Measurements from ENCODE around the gene SLC51A.
"Not testable (repeated sequence)": the region's sequence is repeated elsewhere in the genome, so short reads cannot be mapped to it uniquely, and the experiment has no call there.

The SLC51A gene

DNA sequence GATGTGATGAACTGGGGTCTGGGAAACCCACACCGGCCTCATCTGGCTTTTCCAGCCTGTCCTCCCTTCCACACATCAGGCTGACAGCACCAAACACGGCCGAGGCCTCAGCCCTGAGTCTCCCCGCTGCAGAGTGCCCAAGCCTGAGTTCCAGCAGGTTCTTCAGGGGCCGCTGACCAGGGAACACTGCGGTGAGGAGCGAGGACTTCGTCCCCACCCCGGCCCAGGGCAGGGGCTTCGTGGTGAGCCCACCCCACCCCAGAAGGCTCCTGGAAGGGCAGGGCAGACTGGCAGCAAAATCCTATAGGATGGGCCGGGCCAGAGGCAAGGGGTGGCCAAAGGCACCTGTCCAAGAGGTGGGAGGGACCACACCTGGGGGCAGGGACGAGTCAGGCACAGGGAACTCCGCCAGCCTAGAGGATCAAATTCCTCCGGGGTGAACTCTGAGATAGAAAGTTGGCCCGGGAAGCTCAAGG lies at the start of gene SLC51A:
Gene SLC51A, plus strand, starts transcription at position 446 of the 476 bp plus-strand sequence. CDS start 179 bp downstream, outside the sequence.
- no peak for DNase-seq

DNA sequence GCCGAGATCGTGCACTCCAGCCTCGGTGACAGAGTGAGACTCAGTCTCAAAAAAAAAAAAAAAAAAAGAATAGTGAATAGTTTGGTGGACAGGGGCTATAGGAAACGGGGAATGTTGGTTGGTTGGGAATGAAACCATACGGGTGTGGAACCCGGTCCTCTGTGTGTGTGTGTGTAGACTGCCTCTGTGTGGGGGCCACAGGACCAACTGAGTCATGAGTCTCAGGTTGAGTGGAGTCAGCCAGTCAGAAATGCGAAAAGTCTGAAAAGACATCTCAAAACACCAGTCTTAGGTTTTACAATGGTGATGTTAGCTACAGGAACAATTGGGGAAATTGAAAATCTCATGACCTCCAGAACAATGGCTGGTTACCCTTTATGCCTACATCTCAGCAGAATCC lies 49.6 kb upstream of the SLC51A start:
- DNase-seq: no peak

DNA sequence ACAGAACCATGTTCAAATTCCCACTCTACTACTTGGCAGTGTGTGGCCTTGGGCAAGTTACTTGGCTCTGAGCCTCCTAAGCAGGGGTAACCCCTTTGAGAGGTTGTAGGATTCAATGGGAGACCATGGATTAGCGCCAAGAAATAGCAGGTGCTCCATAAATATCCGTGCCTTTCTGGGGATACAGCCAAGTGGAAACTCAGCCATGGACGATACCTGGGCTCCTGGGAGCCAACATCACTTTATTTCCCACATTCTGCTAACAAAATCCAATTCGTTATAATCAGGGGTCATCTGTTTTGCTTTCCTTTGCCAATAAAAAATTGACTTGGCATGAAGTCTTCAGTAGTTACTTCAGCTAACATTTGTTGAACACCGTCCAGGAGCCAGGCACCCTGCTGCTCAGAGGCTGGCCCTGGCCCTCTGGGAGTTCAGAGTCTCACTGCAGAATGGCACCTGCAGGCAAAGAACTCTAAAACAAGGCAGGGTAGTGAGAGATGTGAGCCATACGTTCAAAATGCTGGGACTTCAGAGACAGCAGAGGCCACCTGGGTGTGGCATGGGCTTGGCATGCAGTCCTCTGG lies 47.4 kb upstream of the SLC51A start:
- peak; percentile 99 for DNase-seq

DNA sequence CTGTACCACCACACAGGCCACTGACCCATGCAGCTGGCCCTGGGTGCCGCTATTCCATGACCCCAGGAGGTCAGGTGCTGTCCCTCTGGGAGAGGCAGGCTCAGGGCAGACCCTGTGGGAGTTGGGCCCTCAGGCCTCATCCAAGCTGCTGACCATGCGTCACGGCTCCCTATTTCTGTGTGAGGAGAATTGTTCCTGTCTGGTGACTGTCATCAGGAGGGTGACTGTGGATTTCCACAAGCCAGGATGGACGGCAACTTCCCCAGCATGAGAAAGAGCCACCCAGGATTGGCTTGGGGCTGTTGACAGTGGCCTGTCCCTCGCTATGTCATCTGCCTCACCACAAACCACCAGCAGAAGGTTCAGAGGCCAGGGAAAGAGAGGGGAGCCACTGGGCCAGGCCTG lies 46.5 kb upstream of the SLC51A start:
- no peak for DNase-seq

DNA sequence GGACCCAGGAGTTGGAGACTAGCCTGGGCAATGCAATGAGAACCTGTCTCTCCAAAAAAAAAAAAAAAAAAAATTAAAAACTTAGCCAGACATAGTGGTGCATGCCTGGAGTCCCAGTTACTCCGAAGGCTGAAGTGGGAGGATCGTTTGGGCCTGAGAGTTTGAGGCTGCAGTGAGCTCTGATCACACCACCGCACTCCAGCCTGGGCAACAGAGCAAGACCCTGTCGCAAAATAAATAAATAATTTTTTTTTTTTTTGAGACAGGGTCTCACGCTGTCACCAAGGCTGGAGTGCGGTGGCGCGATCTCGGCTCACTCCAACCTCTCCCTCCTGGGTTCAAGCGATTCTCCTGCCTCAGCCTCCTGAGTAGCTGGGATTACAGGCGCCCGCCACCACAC lies 46.0 kb upstream of the SLC51A start:
- not testable (repeated sequence) for DNase-seq

DNA sequence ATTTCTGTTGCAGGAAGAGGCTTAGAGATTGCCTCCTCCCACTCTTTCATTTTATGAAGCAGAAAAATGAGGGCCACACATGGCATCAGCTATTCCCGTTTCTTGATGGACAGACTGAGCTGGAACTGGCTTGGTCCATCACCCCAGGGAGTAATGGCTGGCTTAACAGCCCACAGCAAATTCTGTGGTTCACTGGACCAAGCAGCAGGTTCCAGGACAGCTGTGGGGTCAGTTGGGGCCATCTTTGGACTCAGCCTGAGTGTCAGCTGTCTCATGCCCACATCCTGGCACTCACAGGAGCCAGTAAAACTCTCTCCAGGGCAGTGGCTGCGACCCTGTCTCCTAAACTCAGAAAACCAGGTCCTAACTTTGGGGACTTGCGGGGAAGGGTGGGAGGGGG lies 41.7 kb upstream of the SLC51A start:
- DNase-seq: no peak

DNA sequence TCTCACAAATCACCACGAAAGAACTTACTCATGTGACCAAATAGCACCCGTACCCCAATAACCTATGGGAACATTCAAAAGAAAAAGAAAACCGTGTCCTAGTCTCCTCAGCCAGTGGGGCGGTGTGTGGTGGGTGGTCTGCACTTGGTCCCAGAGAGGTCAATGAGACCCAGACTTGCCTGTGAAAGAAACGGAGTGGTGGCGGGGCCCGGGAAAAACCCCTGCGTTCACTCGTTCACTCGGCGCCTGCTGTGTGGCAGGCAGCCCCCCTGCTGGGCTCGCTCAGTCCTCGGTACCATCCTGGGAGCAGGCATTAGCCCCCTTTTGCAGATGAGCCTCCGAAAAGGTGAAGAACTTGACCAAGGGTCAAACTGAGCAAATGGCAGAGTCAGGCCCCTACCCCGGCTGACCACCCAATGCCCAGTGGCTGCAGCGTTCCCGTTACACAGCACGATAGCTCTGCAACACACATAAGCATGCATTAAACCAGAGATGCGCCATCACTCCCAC lies 41.2 kb upstream of the SLC51A start:
- no peak for DNase-seq

DNA sequence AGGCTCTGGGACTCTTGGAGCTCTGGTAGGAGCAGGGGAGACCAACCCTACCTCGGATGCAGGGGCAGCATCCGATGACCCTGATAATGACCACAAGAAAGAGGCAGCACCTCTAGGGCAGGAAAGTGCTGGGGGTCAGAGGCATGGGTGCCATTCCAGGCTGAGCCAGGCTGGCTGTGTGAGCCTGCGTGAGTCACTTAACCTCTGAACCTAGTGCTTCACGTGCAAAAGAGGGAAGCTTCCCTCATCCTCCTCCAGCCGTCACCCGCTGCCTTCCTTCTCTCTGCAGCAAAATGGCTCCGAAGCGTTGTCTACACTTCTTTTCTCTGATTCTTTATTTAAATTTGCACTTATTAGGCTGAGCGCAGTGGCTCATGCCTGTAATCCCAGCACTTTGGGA lies 40.6 kb upstream of the SLC51A start:
- no peak for DNase-seq

DNA sequence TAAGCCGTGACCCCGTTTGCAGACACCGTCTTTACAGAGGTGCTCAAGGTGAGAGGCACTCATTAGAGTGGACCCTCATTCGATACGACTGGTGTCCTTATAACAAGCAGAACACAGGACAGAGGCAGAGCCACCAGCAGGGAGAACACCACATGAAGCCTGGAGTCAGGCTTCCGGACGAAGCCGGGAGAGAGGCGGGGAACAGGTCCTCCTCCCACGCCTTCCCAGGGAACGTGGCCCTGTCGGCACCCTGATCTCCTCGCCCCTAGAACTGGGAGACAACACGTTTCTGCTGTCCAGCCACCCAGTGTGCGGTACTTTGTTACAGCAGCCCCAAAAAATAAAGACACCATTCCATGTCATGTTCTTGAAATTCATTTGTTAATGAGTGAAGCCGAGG lies 38.8 kb upstream of the SLC51A start:
- no peak for DNase-seq

DNA sequence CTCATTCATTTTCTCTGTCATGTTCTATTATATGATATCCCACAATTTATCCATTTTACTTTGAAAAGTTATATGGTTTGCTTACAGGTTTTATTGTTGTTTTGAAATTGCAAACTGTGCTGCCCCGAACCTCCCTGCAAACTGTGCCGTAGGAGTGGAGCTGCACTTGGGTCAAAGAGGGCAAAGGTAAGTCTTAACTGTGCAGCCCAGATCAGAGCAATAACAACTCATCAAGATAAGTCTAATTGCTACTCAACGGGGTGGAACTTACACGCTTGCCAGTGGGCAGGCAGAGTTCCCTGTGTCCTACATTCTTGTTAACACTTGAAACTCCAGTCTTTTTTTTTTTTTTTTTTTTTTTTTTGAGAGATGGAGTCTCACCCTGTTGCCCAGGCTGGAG lies 38.4 kb upstream of the SLC51A start:
- no peak for DNase-seq

DNA sequence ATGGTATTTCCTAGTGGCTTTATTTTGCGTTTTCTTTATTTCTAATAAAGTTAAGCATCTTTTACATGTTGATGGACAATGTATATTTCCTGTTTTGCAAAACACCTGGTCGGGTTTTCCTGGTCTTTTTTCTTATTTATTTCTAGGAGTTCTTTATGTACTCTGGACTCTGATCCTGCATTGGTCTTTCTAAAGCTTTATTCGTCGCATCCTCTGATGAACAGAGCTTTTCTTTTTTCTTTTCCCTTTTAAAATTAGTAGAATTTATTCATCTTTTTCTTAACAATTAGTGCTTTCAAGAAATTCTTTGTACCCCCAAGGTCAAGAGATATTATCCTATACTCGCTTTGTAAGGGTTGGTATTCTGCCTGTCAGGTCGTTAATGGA lies 37.3 kb upstream of the SLC51A start:
- DNase-seq: no peak

DNA sequence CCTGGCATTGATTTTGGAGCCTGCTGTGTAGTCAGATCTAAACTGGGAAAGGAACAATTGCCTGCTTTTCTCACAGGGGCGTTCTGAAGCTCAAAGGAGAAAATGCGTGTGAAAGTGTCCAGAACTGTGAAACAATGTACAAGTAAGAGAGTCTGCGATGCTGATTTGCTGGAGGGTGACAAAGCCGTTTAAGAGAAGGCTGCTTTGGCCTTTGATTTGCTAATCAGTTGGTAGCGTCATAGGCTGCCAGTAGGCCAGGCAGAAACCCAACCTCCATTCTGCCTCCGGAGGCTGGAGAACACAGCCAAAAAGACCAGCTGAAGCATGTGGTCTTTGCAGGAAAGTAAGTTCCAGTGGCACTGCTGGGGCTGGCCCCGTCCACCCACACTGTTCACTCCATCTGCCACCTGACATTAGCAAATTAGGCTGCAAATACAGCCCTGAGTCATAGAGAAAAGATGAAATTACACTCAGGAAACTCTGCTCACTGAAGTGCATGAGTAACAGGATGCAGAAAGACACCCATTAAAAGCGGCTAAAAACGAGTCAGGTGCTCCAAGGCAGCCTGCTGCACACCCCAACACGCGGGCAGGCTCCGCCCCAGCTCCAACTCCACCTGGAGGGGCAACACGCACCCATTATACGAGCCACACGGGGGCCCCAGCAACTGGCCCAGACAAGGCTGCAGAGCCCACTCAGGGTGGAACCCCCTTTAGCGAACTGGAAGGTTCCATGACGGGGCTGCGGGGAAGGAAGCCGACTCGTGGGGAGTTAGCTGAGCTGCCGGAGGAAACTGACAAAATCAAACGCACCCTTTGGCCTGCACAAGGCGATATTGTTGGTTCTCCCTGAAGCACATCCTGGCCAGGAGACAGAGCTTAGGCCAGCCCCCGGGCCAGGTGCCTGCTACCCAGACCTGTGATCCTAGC lies 36.7 kb upstream of the SLC51A start:
- no peak for DNase-seq

DNA sequence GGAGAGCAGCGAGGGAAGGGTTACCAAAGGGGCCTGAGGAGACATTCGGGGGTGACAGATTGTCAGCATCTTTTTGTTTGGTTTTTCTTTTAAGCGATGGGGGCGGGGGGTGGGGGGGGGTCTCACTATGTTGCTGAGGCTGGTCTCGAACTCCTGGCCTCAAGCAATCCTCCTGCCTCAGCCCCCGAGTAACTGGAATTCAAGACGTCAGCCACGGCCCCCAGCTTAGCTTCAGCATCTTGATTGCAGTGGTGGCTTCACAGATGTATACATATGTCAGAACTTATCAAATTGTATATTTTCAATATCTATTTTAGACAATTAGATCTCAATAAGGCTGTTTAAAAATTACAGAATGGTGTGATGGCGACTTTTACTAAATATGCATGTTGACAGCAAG lies 36.0 kb upstream of the SLC51A start:
- no peak for DNase-seq

DNA sequence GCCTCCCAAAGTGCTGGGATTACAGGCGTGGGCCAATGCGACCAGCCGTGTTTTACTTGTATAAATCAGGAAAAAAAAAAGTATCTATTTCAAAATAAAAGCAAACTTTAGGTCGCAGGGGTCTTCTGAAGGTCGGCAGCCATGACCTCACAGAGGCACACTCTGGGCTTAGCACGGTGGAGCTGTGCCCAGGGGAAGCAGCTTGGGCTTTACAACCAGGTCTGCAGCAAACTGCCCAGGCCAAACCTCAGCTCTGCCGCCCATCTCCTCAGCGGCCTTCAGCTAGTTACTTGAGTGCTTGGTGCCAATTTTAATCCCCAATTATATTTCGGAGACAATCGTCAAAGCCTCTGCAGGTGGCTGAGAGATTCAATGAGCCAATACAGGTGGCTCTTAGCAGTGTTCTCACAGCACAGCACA lies 35.2 kb upstream of the SLC51A start:
- peak; percentile 56 for DNase-seq

DNA sequence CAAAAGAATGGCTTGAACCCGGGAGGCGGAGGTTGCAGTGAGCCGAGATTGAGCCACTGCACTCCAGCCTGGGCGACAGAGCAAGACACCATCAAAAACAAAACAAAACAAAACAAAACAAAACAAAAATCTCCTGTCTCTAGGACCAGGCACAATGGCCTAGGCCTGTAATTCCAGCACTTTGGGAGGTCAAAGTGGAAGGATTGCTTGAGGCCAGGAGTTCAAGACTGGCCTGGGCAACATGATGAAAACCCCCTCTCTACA lies 32.2 kb upstream of the SLC51A start:
- not testable (repeated sequence) for DNase-seq

DNA sequence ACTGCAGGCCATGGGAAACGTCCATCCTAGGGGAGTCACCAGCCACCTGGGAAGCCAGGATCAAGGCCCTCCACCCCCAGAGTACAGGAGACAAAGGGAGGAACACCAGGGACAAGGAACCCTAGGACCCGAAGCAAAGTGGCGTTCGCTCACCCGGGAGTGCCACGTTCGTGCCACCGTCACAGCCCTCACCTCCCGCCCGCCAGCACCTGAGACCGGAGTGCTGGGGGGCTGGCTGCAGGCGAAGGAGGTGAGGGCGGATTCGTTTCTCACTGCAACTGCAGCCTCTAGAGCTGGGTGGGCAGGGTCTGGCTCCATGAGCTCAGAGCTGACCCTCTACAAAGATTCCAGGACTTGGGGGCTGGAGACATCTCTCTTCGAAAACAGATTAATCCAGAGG lies 31.5 kb upstream of the SLC51A start:
- no peak for DNase-seq

DNA sequence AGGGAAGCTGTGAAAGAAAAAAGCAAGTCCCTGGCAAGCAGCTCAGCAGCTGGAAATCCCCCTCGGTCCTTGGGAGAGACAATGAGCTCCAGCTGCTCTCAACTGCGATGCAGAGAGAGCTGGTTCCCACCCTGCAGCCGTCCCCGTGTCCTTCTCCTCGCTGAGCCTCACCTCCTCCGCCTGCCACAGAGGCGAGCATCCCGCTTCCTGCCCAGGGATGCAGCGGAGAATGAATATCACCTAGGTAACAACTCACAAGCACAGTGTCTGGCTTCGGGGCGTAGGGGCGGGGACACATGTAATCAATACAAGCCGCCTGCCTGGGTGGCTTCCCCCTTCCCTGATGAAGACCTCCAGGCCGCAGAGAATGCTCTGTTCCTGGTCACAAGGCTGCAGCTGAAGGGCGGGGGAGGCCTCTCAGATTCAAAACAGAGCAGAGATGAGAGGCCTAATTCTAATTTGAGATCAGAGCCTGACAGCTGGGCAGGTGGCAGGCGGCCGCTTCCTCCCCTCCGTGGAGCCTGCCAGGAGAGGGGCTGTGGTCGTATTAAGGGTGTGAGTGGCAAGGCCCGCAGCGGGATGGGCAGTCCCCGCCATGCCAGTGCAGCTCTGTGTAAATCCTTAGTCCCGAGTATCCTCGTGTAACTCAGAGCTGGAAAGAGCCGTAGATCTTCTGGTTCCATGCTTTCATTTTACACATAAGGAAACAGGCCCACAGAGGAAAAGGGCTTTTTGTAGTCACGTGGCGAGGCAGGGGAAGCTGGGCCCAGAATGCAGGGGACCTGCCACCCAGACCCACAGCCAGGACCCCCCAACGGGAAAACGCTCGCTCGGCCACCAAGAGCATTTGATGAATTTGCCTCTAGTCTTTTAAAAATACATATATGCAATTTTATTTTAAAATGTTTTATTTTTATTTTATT lies 29.4 kb upstream of the SLC51A start:
- peak; percentile 71 for DNase-seq

DNA sequence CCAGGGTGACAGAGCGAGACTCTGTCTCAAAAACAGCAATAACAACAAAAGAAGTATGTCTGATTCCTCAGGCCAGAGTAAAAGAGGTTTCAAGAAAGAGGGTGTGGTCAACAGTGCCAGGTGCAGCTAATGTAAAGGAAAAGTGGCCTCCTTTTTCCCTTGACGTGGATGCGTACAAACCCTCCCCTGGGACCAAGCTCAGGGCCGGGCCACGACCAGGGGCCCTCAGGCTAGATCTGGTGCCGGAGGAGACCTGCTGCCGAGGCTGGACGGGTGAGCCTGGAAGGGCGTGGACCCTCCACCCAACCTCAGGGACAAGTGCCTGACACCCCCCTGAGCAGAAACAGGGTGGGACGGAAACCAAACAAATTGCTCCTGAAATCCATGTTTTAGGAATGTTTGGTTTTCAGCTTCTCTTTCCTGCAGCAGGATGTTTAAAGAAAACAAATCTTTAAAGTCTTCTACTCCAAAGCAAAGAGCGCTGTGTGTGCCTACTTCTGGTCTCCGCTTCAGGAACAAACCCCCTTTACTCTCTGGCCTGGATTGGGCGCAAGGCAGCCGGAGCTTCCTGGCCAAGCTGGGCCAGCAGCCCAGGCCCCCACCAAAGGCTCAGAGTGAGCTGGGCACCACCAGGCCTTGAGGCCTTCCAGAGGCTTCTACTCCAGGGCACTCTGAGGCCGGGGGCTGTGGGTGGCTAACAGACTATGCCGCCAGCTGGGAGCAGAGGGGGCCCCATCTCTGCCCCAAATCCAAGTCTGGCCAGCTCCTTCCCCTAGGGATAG lies 26.6 kb upstream of the SLC51A start:
- no peak for DNase-seq

DNA sequence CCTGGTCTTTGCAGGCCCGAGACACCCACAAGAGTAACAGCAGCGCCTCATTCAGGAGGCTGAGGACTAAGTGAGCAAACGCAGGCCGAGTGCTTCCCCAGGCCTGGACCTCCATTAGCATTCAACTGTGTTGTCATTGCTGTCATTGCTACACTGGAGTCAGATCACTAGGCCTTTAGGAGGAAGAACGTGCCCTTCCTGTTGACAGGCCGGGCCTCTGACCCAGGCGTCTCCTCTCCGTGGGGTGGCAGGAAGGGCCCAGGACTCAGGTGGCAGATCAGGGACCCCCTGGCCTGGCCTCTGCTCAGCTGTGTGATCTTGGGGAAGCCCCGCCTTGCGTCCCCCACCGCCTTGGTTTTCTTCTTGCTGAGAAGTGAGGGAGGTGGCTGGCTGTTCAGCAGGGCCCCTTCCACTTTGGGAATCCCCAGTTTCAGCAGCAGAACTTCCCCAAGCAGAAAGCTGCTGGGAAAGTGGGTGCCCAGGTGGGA lies 24.3 kb upstream of the SLC51A start:
- DNase-seq: no peak

DNA sequence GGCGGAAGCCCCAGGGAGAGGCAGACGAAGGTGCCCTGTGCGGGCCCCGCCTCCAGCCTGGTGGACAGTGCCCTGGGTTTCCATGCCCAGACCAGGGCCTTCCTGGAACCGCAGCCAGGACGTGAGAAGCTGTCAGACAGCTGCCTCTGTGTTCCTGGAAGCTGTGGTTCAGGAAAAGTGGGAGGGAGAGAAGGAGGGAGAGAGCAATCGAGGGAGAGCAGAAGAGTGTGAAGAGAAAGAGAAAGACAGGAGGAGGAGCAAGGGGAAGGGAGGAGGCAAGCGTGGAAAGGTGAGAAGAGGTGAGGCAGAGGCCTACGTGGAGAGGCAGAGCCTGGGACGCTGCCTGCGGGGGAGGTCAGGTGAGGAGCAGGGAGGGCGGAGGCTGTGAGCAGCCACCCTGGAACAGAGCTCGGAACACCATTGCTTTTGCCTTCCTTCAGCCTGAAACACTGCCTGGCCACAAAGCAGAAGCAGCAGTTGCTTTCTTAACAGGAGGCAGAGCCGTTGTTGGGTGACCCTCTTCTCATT lies 23.7 kb upstream of the SLC51A start:
- DNase-seq: no peak

DNA sequence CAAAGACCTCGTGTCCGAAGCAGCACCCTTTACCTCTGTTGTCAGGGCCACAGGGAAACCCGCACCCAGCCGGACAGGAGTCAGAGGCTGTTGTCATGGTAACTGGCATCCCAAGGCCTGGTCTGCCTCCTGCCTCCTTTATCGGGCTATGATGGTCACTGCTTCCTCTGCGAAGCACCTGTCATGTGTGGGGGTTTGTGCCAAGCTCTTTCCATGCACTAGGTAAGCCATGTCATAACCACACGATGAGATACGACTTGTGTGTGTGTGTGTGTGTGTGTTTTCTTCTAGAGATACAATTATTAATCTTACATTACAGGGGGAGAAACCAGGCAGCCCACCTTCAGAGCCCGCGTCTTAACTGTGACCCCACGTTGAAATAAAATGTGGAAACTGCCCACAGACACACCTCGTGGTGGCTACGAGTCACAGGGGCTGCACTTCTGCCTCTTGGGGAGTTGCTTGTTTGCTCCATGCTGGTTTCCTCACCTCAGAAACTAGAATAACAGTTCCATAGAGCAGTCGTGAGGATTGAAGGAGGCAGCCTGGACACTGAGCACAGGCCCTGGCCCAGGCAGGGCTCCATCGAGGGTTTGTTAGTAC lies 23.1 kb upstream of the SLC51A start:
- no peak for DNase-seq

All from COR-L47 (cell line).